H1 (cell line): Measurements from ENCODE around the gene RNPEPL1. TPM values are rescaled to one million over a fixed set of nuclear protein-coding genes. Genes with fewer than 3 reads are reported as not detected.

ENCODE experiments used
- CHD1 ChIP-seq: IDR thresholded peaks from 2 replicates; pipeline ENCODE4 v1.6.1; 2012; ENCODE audit warnings: low read depth, low read length, improper control_type of control experiment
- EGR1 ChIP-seq: IDR thresholded peaks from 2 replicates; pipeline ENCODE4 v1.6.1; 2011; ENCODE audit warnings: low read depth, low read length, borderline replicate concordance
- SP2 ChIP-seq: IDR thresholded peaks from 2 replicates; pipeline ENCODE4 v1.6.1; 2012; ENCODE audit warnings: mild to moderate bottlenecking, low read length, inconsistent platforms
- SP4 ChIP-seq: IDR thresholded peaks from 2 replicates; pipeline ENCODE4 v1.6.1; 2012; ENCODE audit warnings: low read length, inconsistent platforms
- polyA plus RNA-seq, 7 experiments: library from polyadenylated mRNA; depleted of rRNA in 3 of 7; stranded (reverse) in 5 of 7; unstranded in 2 of 7; fragments of >200 nt in 5 of 7; fragments of 200-250 nt in 2 of 7; gene quantifications; 1 replicate in 5 of 7; 2 replicates in 1 of 7; 4 replicates in 1 of 7; pipeline versions ENCODE4 v1.2.1 to v1.2.3, GENCODE V29; 2011 to 2013; ENCODE audit warnings: missing spikeins in 2 of 7, mixed read lengths in 2 of 7
- total RNA-seq: library from RNA; stranded (reverse); fragmentation: NEBNext Ultra II Directional; extraction: Animal tissue kit (Norgen Biotek cat#: 25700); gene quantifications from 2 replicates; pipeline ENCODE4 v1.2.1, GENCODE V29; 2021
- TF ChIP-seq, protein P1 (sequence below): IDR thresholded peaks from 2 replicates; pipeline ENCODE4 v1.6.1; 2011; ENCODE audit warnings: low read length, improper control_type of control experiment

Gene RNPEPL1
- total and polyA plus RNA-seq, 2 of the 8 experiments (the other 6 are each of a cell fraction or from before 2014, with no cell fraction given): 9.0 to 11.3 TPM

- TF ChIP-seq, protein P1, sequence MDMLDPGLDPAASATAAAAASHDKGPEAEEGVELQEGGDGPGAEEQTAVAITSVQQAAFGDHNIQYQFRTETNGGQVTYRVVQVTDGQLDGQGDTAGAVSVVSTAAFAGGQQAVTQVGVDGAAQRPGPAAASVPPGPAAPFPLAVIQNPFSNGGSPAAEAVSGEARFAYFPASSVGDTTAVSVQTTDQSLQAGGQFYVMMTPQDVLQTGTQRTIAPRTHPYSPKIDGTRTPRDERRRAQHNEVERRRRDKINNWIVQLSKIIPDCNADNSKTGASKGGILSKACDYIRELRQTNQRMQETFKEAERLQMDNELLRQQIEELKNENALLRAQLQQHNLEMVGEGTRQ: no peak
- TF ChIP-seq CHD1: no peak
- no peak for TF ChIP-seq SP4
- TF ChIP-seq EGR1: no peak
- TF ChIP-seq SP2: no peak
These were observed 3.2 kb downstream of the RNPEPL1 start (continued) for GRCh38 chr2:240571314-240571973.
